GM12878 (cell line): ENCODE measurements around the gene GNRHR. TPM values are rescaled to one million over a fixed set of nuclear protein-coding genes. Genes with fewer than 3 reads are reported as not detected.

Experiments used
- ATAC-seq: fragments of 200-7000 bp; cut with Tn5 transposase; 3 replicates; pipeline ENCODE4 v1.9.1; 2020; ENCODE audit warnings: mild to moderate bottlenecking, moderate library complexity
- BruUV-seq: library from RNA; stranded (reverse); fragments of 400-500 nt; replicated peaks from 2 replicates; lab custom pipeline; 2021; lab: Mats Ljungman, UMichigan
- CTCF ChIA-PET: fragments of 300-600 bp; sonication (Branson Sonifier 250); formaldehyde crosslinking; extraction: SDS; loops from one replicate; lab custom pipeline; 2021; ENCODE audit warnings: inconsistent platforms; lab: Yijun Ruan, JAX
- POLR2A ChIA-PET: fragments of 350-600 bp; formaldehyde crosslinking; extraction: SDS; loops from one replicate; lab custom pipeline; 2021; ENCODE audit warnings: inconsistent platforms; lab: Charles Lee
- RAD21 ChIA-PET: fragments of 300-600 bp; sonication (Branson Sonifier 250); formaldehyde crosslinking; loops from one replicate; lab custom pipeline; 2023; ENCODE audit warnings: antibody characterized with exemption; ENCODE audit not compliant: unreplicated experiment; lab: Charles Lee
- SMC1A ChIA-PET: fragments of 300-600 bp; sonication (Branson Sonifier 250); formaldehyde crosslinking; loops from one replicate; lab custom pipeline; 2023; ENCODE audit not compliant: unreplicated experiment, uncharacterized antibody; lab: Charles Lee
- DNase-seq: peaks from one replicate; pipeline ENCODE4 v3.0.0-alpha.2; 2011; ENCODE audit warnings: low read depth, low spot score
- FAIRE-seq: peaks from 3 replicates; lab custom pipeline; 2011; peaks lifted over from hg19 to GRCh38; lab: Jason Lieb, UNC
- H2AFZ ChIP-seq: 2 replicates; pipeline ENCODE4 v1.6.0; 2011; ENCODE audit warnings: low read depth, low read length, control low read depth; ENCODE audit not compliant: control insufficient read depth
- H3K27ac ChIP-seq: 2 replicates; pipeline ENCODE4 v1.5.1; 2011; ENCODE audit warnings: control low read depth; ENCODE audit not compliant: control insufficient read depth, insufficient read depth
- H3K27me3 ChIP-seq, 2 experiments: replicated peaks in 1 of 2; 2 replicates each; pipeline versions ENCODE4 v1.6.0 to v1.6.1; 2011; ENCODE audit warnings: low read length in 1 of 2; ENCODE audit not compliant: control insufficient read depth in 2 of 2, insufficient read depth in 2 of 2
- H3K36me3 ChIP-seq, 2 experiments: 2 replicates each; pipeline ENCODE4 v1.5.1; 2011; ENCODE audit warnings: low read length in 1 of 2; ENCODE audit not compliant: control insufficient read depth in 2 of 2, insufficient read depth in 2 of 2
- H3K4me1 ChIP-seq: 2 replicates; pipeline ENCODE4 v1.6.1; 2011; ENCODE audit warnings: mild to moderate bottlenecking, low read length, moderate library complexity, mixed read lengths; ENCODE audit not compliant: control insufficient read depth, insufficient read depth
- H3K4me2 ChIP-seq: 2 replicates; pipeline ENCODE4 v1.6.0; 2011; ENCODE audit warnings: control low read depth; ENCODE audit not compliant: control insufficient read depth, insufficient read depth
- H3K4me3 ChIP-seq: fragments of 200-600 bp; sonication (generic); 2 replicates; pipeline ENCODE4 v1.5.1; 2016
- H3K79me2 ChIP-seq: 2 replicates; pipeline ENCODE4 v1.6.0; 2011; ENCODE audit warnings: low read length; ENCODE audit not compliant: control insufficient read depth, insufficient read depth
- H3K9ac ChIP-seq: 2 replicates; pipeline ENCODE4 v1.8.0; 2011; ENCODE audit warnings: low read length, control low read depth, mixed read lengths; ENCODE audit not compliant: control insufficient read depth, insufficient read depth
- H3K9me3 ChIP-seq: replicated peaks from 3 replicates; pipeline ENCODE4 v1.5.1; 2011; ENCODE audit warnings: mild to moderate bottlenecking, low read length; ENCODE audit not compliant: control insufficient read depth, insufficient read depth
- H4K20me1 ChIP-seq: 2 replicates; pipeline ENCODE4 v1.6.0; 2011; ENCODE audit not compliant: control insufficient read depth, insufficient read depth
- EZH2 ChIP-seq: IDR thresholded peaks from 2 replicates; pipeline ENCODE4 v1.6.1; 2012; ENCODE audit warnings: low read depth, mild to moderate bottlenecking, control low read depth, inconsistent platforms, low read length, borderline replicate concordance; ENCODE audit not compliant: control insufficient read depth
- JUND ChIP-seq: IDR thresholded peaks from 2 replicates; pipeline ENCODE4 v1.6.1; 2012; ENCODE audit warnings: low read depth, mild to moderate bottlenecking, low read length, improper control_type of control experiment, moderate library complexity
- TARDBP ChIP-seq: IDR thresholded peaks from 2 replicates; pipeline ENCODE4 v1.6.1; 2016; ENCODE audit warnings: borderline replicate concordance
- in situ Hi-C: fragments of 300-500 bp; cut with MboI; formaldehyde crosslinking; loops from 9 replicates; pipeline ENCODE4 v1.14.3; 2018; ENCODE audit warnings: mixed read lengths
- intact Hi-C: fragments of 100-400 bp; cut with micrococcal nuclease; formaldehyde crosslinking; loops from one replicate; pipeline ENCODE4 v1.14.2; 2022; ENCODE audit not compliant: unreplicated experiment
- polyA plus RNA-seq, 11 experiments: library from polyadenylated mRNA; depleted of rRNA in 4 of 11; unstranded in 6 of 11; stranded (reverse) in 5 of 11; fragments of >200 nt; fragmentation: Nextera tagmentation in 4 of 11; fragmentation: Illumina TruSeq in 1 of 11; extraction: Ambion mirVana in 4 of 11; extraction: Trizol in 1 of 11; gene quantifications; 1 replicate in 1 of 11; 2 replicates in 10 of 11; pipeline versions ENCODE4 v1.2.1 to v1.2.3, GENCODE V29; 2011 to 2016; ENCODE audit warnings: inconsistent platforms in 2 of 11, missing spikeins in 2 of 11, low read depth in 1 of 11
- total RNA-seq, 4 experiments: library from RNA; depleted of rRNA in 3 of 4; stranded (reverse); fragments of >200 nt in 3 of 4; fragmentation: Illumina TruSeq in 1 of 4; extraction: Trizol in 1 of 4; gene quantifications; 2 replicates each; pipeline versions ENCODE4 v1.2.1 to v1.2.3, GENCODE V29; 2013 to 2021
- TF ChIP-seq, protein P1 (sequence below): fragments of 450-650 bp; IDR thresholded peaks from 2 replicates; pipeline ENCODE4 v1.6.1; 2017; ENCODE audit warnings: mild to moderate bottlenecking, low read depth, inconsistent platforms; ENCODE audit not compliant: poor library complexity, severe bottlenecking
- TF ChIP-seq, protein P2 (sequence below): fragments of 450-650 bp; formaldehyde crosslinking; IDR thresholded peaks from 2 replicates; pipeline ENCODE4 v1.4.0; 2022; ENCODE audit warnings: mild to moderate bottlenecking, moderate library complexity
- TF ChIP-seq, protein P3 (sequence below): fragments of 450-650 bp; IDR thresholded peaks from 2 replicates; pipeline ENCODE4 v1.6.1; 2017; ENCODE audit warnings: mild to moderate bottlenecking, moderate library complexity
- TF ChIP-seq, protein P4 (sequence below): fragments of 450-650 bp; IDR thresholded peaks from 2 replicates; pipeline ENCODE4 v1.6.1; 2016; ENCODE audit warnings: mild to moderate bottlenecking

GNRHR gene
- total and polyA plus RNA-seq, 10 of the 15 experiments (the other 5 are each of a cell fraction or from before 2014, with no cell fraction given) = 0.02 to 0.12 (median 0.08) TPM; not detected in 7

DNA sequence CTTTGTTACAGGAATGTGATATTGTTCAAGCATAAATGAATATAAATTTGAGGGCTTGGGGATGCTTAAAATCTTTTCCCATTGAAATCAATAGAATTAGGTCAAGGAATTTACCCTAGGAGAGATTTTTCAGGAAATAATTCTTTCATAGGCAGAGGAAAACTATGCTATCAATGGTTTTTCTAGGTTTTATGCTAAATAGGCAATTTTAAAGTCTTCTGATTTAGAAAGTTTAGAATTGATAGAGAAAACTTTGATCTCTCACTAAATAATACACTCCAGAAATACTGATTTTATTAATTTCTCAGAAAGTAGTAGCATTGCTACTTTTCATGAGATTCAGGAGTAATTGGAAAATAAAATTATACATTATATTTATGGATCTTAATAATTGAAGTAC is 36.5 kb upstream of the GNRHR start:
- Histone ChIP-seq H3K36me3 (no peaks in the 10 kb centered on the region), H3K27me3 (no peaks in the 10 kb centered on the region), H3K4me3 (no peak overlapping the region), H3K9ac (no peak overlapping the region), H3K4me2 (no peak overlapping the region), H2AFZ (no peak overlapping the region), H4K20me1 (no peaks in the 10 kb centered on the region), H3K79me2 (no peaks in the 10 kb centered on the region), H3K4me1 (no peaks in the 10 kb centered on the region), H3K9me3 (no peaks in the 10 kb centered on the region), H3K27ac (no peak overlapping the region)
- intact Hi-C loops = no loop called here
- DNase-seq (no peak), FAIRE-seq (no peak), ATAC-seq (no peak)
- ChIA-PET SMC1A (no interaction called here), POLR2A (no interaction called here), CTCF (no interaction called here), RAD21 (no interaction called here)
- BruUV-seq = no TSS peak
- in situ Hi-C loops = no loop called here
- TF ChIP-seq, protein P1, sequence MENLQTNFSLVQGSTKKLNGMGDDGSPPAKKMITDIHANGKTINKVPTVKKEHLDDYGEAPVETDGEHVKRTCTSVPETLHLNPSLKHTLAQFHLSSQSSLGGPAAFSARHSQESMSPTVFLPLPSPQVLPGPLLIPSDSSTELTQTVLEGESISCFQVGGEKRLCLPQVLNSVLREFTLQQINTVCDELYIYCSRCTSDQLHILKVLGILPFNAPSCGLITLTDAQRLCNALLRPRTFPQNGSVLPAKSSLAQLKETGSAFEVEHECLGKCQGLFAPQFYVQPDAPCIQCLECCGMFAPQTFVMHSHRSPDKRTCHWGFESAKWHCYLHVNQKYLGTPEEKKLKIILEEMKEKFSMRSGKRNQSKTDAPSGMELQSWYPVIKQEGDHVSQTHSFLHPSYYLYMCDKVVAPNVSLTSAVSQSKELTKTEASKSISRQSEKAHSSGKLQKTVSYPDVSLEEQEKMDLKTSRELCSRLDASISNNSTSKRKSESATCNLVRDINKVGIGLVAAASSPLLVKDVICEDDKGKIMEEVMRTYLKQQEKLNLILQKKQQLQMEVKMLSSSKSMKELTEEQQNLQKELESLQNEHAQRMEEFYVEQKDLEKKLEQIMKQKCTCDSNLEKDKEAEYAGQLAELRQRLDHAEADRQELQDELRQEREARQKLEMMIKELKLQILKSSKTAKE = no peak
- TF ChIP-seq EZH2 (no peak), TARDBP (no peak), JUND (no peak)
- TF ChIP-seq, protein P2, sequence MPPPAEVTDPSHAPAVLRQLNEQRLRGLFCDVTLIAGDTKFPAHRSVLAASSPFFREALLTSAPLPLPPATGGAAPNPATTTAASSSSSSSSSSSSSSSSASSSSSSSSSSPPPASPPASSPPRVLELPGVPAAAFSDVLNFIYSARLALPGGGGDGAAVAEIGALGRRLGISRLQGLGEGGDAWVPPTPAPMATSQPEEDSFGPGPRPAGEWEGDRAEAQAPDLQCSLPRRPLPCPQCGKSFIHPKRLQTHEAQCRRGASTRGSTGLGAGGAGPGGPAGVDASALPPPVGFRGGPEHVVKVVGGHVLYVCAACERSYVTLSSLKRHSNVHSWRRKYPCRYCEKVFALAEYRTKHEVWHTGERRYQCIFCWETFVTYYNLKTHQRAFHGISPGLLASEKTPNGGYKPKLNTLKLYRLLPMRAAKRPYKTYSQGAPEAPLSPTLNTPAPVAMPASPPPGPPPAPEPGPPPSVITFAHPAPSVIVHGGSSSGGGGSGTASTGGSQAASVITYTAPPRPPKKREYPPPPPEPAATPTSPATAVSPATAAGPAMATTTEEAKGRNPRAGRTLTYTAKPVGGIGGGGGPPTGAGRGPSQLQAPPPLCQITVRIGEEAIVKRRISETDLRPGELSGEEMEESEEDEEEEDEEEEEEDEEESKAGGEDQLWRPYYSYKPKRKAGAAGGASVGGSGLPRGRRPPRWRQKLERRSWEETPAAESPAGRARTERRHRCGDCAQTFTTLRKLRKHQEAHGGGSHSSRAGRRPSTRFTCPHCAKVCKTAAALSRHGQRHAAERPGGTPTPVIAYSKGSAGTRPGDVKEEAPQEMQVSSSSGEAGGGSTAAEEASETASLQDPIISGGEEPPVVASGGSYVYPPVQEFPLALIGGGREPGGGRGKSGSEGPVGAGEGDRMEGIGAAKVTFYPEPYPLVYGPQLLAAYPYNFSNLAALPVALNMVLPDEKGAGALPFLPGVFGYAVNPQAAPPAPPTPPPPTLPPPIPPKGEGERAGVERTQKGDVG (CRISPR knock-in tag) = no peak
- TF ChIP-seq, protein P3, sequence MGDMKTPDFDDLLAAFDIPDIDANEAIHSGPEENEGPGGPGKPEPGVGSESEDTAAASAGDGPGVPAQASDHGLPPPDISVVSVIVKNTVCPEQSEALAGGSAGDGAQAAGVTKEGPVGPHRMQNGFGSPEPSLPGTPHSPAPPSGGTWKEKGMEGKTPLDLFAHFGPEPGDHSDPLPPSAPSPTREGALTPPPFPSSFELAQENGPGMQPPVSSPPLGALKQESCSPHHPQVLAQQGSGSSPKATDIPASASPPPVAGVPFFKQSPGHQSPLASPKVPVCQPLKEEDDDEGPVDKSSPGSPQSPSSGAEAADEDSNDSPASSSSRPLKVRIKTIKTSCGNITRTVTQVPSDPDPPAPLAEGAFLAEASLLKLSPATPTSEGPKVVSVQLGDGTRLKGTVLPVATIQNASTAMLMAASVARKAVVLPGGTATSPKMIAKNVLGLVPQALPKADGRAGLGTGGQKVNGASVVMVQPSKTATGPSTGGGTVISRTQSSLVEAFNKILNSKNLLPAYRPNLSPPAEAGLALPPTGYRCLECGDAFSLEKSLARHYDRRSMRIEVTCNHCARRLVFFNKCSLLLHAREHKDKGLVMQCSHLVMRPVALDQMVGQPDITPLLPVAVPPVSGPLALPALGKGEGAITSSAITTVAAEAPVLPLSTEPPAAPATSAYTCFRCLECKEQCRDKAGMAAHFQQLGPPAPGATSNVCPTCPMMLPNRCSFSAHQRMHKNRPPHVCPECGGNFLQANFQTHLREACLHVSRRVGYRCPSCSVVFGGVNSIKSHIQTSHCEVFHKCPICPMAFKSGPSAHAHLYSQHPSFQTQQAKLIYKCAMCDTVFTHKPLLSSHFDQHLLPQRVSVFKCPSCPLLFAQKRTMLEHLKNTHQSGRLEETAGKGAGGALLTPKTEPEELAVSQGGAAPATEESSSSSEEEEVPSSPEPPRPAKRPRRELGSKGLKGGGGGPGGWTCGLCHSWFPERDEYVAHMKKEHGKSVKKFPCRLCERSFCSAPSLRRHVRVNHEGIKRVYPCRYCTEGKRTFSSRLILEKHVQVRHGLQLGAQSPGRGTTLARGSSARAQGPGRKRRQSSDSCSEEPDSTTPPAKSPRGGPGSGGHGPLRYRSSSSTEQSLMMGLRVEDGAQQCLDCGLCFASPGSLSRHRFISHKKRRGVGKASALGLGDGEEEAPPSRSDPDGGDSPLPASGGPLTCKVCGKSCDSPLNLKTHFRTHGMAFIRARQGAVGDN = no peak
- TF ChIP-seq, protein P4, sequence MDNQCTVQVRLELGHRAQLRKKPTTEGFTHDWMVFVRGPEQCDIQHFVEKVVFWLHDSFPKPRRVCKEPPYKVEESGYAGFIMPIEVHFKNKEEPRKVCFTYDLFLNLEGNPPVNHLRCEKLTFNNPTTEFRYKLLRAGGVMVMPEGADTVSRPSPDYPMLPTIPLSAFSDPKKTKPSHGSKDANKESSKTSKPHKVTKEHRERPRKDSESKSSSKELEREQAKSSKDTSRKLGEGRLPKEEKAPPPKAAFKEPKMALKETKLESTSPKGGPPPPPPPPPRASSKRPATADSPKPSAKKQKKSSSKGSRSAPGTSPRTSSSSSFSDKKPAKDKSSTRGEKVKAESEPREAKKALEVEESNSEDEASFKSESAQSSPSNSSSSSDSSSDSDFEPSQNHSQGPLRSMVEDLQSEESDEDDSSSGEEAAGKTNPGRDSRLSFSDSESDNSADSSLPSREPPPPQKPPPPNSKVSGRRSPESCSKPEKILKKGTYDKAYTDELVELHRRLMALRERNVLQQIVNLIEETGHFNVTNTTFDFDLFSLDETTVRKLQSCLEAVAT = no peak
